Measurements from ENCODE around the gene NUDT9.

GRCh38 chr4:87405211-87405820, 17.1 kb upstream of the NUDT9 start:
- TF ChIP-seq CTCF (conservative IDR thresholded peaks at IDR 0.05; ENCODE audit: low read depth, low read length): no peak
- no peak for TF ChIP-seq EZH2 (IDR thresholded peaks at IDR 0.05; ENCODE audit: borderline replicate concordance, low read depth, low read length, poor library complexity, severe bottlenecking)
